ENCODE results near the gene CABP4.
"Not testable (repeated sequence)": the region's sequence is repeated elsewhere in the genome, so short reads cannot be mapped to it uniquely, and the experiment has no call there.

CABP4 gene

GRCh38 chr11:67477344-67478050, 22.3 kb downstream of the CABP4 start:
- not testable (repeated sequence) for H3K4me3 ChIP-seq (ENCODE audit: low read depth in 1 of 2, low read length in 2 of 2); H3K4me1 ChIP-seq (ENCODE audit: control insufficient read depth in 1 of 2, insufficient read depth in 2 of 2, low read length in 2 of 2)

GRCh38 chr11:67482275-67482826, 27.2 kb downstream of the CABP4 start:
- H3K4me1 ChIP-seq (ENCODE audit: control insufficient read depth in 1 of 2, insufficient read depth in 2 of 2, low read length in 2 of 2): peaks cover 14 to 28% of the 10 kb centered on the region in 2 donors
- H3K27ac ChIP-seq (ENCODE audit: low read length): peak overlapping the region; percentile 91
- no peaks in the 10 kb centered on the region for H3K27me3 ChIP-seq (ENCODE audit: low read depth, low read length)
- H3K36me3 ChIP-seq (ENCODE audit: control insufficient read depth in 1 of 2, insufficient read depth in 2 of 2, low read length in 2 of 2): peaks cover 0 to 6% of the 10 kb centered on the region in 2 donors
- H3K4me3 ChIP-seq (ENCODE audit: low read depth in 1 of 2, low read length in 2 of 2): peak overlapping the region; percentile 68 to 88
- no peaks in the 10 kb centered on the region for H3K9me3 ChIP-seq (ENCODE audit: control insufficient read depth in 1 of 2, low read length in 2 of 2)

More at GRCh38 chr11:67477344-67478050, 22.3 kb downstream of the CABP4 start:
- H3K27me3 ChIP-seq (ENCODE audit: low read depth, low read length); H3K9me3 ChIP-seq (ENCODE audit: control insufficient read depth in 1 of 2, low read length in 2 of 2); H3K36me3 ChIP-seq (ENCODE audit: control insufficient read depth in 1 of 2, insufficient read depth in 2 of 2, low read length in 2 of 2); H3K27ac ChIP-seq (ENCODE audit: low read length): not testable (repeated sequence)

- Histone ChIP-seq H3K27me3 (ENCODE audit: low read depth, low read length) (no peaks in the 10 kb centered on the region), H3K27ac (ENCODE audit: low read length) (peak within 1 kb of the TSS; percentile 91), H3K36me3 (ENCODE audit: control insufficient read depth in 1 of 2, insufficient read depth in 2 of 2, low read length in 2 of 2) (peaks cover 0 to 12% of the 10 kb centered on the region in 2 donors), H3K4me1 (ENCODE audit: control insufficient read depth in 1 of 2, insufficient read depth in 2 of 2, low read length in 2 of 2) (peaks cover 14 to 28% of the 10 kb centered on the region in 2 donors), H3K4me3 (ENCODE audit: low read depth in 1 of 2, low read length in 2 of 2) (peak within 1 kb of the TSS; percentile 68 to 88), H3K9me3 (ENCODE audit: control insufficient read depth in 1 of 2, low read length in 2 of 2) (no peaks in the 10 kb centered on the region)
These were observed 28.0 kb downstream of the CABP4 start, which contains the start of gene AIP for GRCh38 chr11:67482827-67483798. Gene AIP, plus strand, starts transcription at chr11:67483026. Its CDS starts 133 bp downstream, at chr11:67483159.

- Histone ChIP-seq H3K27me3 (ENCODE audit: low read depth, low read length) (no peaks in the 10 kb centered on the region), H3K36me3 (ENCODE audit: control insufficient read depth in 1 of 2, insufficient read depth in 2 of 2, low read length in 2 of 2) (peaks cover 3 to 21% of the 10 kb centered on the region in 2 donors), H3K4me1 (ENCODE audit: control insufficient read depth in 1 of 2, insufficient read depth in 2 of 2, low read length in 2 of 2) (peaks cover 14 to 28% of the 10 kb centered on the region in 2 donors), H3K27ac (ENCODE audit: low read length) (peak overlapping the region; percentile 91), H3K4me3 (ENCODE audit: low read depth in 1 of 2, low read length in 2 of 2) (peak overlapping the region; percentile 68 to 88), H3K9me3 (ENCODE audit: control insufficient read depth in 1 of 2, low read length in 2 of 2) (no peaks in the 10 kb centered on the region)
These were observed 28.9 kb downstream of the CABP4 start for GRCh38 chr11:67483831-67484665.

- Histone ChIP-seq H3K4me1 (ENCODE audit: control insufficient read depth in 1 of 2, insufficient read depth in 2 of 2, low read length in 2 of 2) (peaks cover 14 to 28% of the 10 kb centered on the region in 2 donors), H3K36me3 (ENCODE audit: control insufficient read depth in 1 of 2, insufficient read depth in 2 of 2, low read length in 2 of 2) (peaks cover 9 to 30% of the 10 kb centered on the region in 2 donors), H3K27me3 (ENCODE audit: low read depth, low read length) (no peaks in the 10 kb centered on the region), H3K27ac (ENCODE audit: low read length) (no peak overlapping the region), H3K4me3 (ENCODE audit: low read depth in 1 of 2, low read length in 2 of 2) (no peak overlapping the region), H3K9me3 (ENCODE audit: control insufficient read depth in 1 of 2, low read length in 2 of 2) (no peaks in the 10 kb centered on the region)
These were observed 29.7 kb downstream of the CABP4 start for GRCh38 chr11:67484847-67485311.

- not testable (repeated sequence) for H3K27ac ChIP-seq (ENCODE audit: low read length); H3K27me3 ChIP-seq (ENCODE audit: low read depth, low read length); H3K9me3 ChIP-seq (ENCODE audit: control insufficient read depth in 1 of 2, low read length in 2 of 2); H3K4me3 ChIP-seq (ENCODE audit: low read depth in 1 of 2, low read length in 2 of 2)
- peaks cover 14 to 28% of the 10 kb centered on the region in 2 donors for H3K4me1 ChIP-seq (ENCODE audit: control insufficient read depth in 1 of 2, insufficient read depth in 2 of 2, low read length in 2 of 2)
- H3K36me3 ChIP-seq (ENCODE audit: control insufficient read depth in 1 of 2, insufficient read depth in 2 of 2, low read length in 2 of 2): peaks cover 10 to 40% of the 10 kb centered on the region in 2 donors
These were observed 30.8 kb downstream of the CABP4 start for GRCh38 chr11:67485873-67486361.

- H3K4me1 ChIP-seq (ENCODE audit: control insufficient read depth in 1 of 2, insufficient read depth in 2 of 2, low read length in 2 of 2): peaks cover 14 to 28% of the 10 kb centered on the region in 2 donors
- no peak overlapping the region for H3K27ac ChIP-seq (ENCODE audit: low read length)
- H3K36me3 ChIP-seq (ENCODE audit: control insufficient read depth in 1 of 2, insufficient read depth in 2 of 2, low read length in 2 of 2): peaks cover 10 to 47% of the 10 kb centered on the region in 2 donors
- H3K4me3 ChIP-seq (ENCODE audit: low read depth in 1 of 2, low read length in 2 of 2): no peak overlapping the region
- no peaks in the 10 kb centered on the region for H3K27me3 ChIP-seq (ENCODE audit: low read depth, low read length)
- H3K9me3 ChIP-seq (ENCODE audit: control insufficient read depth in 1 of 2, low read length in 2 of 2): no peaks in the 10 kb centered on the region
These were observed 31.5 kb downstream of the CABP4 start for GRCh38 chr11:67486481-67487195.

GRCh38 chr11:67489203-67489884, 34.2 kb downstream of the CABP4 start:
- Histone ChIP-seq H3K4me1 (ENCODE audit: control insufficient read depth in 1 of 2, insufficient read depth in 2 of 2, low read length in 2 of 2) (peaks cover 2 to 17% of the 10 kb centered on the region in 2 donors), H3K27me3 (ENCODE audit: low read depth, low read length) (no peaks in the 10 kb centered on the region), H3K9me3 (ENCODE audit: control insufficient read depth in 1 of 2, low read length in 2 of 2) (no peaks in the 10 kb centered on the region), H3K27ac (ENCODE audit: low read length) (no peak overlapping the region), H3K4me3 (ENCODE audit: low read depth in 1 of 2, low read length in 2 of 2) (no peak overlapping the region), H3K36me3 (ENCODE audit: control insufficient read depth in 1 of 2, insufficient read depth in 2 of 2, low read length in 2 of 2) (peaks cover 10 to 71% of the 10 kb centered on the region in 2 donors)

GRCh38 chr11:67489885-67490726, 35.0 kb downstream of the CABP4 start:
- Histone ChIP-seq H3K27ac (ENCODE audit: low read length) (no peak overlapping the region), H3K36me3 (ENCODE audit: control insufficient read depth in 1 of 2, insufficient read depth in 2 of 2, low read length in 2 of 2) (peaks cover 10 to 74% of the 10 kb centered on the region in 2 donors), H3K4me1 (ENCODE audit: control insufficient read depth in 1 of 2, insufficient read depth in 2 of 2, low read length in 2 of 2) (peaks cover 0 to 9% of the 10 kb centered on the region in 2 donors), H3K9me3 (ENCODE audit: control insufficient read depth in 1 of 2, low read length in 2 of 2) (no peaks in the 10 kb centered on the region), H3K27me3 (ENCODE audit: low read depth, low read length) (no peaks in the 10 kb centered on the region), H3K4me3 (ENCODE audit: low read depth in 1 of 2, low read length in 2 of 2) (no peak overlapping the region)
